Spleen (tissue), 7 donors: ENCODE measurements around the gene NOL4.

Experiments
- CTCF ChIP-seq, 11 experiments: fragments of 200-600 bp in 7 of 11; fragments of 450-650 bp in 4 of 11; sonication (generic) in 4 of 11; IDR thresholded peaks in 8 of 11; conservative IDR thresholded peaks in 3 of 11; 1 replicate in 7 of 11; 2 replicates in 4 of 11; pipeline versions ENCODE4 v1.4.0 to v1.8.0; 2016 to 2021; ENCODE audit warnings: antibody characterized with exemption in 11 of 11, inconsistent platforms in 4 of 11, mild to moderate bottlenecking in 1 of 11
- POLR2A ChIP-seq, 3 donors: fragments of 450-650 bp; IDR thresholded peaks; one replicate each; pipeline ENCODE4 v1.5.1; 2017; ENCODE audit warnings: antibody characterized with exemption in 3 of 3, mild to moderate bottlenecking in 1 of 3
- POLR2AphosphoS5 ChIP-seq, 3 donors: sonication (generic); formaldehyde crosslinking; IDR thresholded peaks; one replicate each; pipeline ENCODE4 v1.5.1; 2017; ENCODE audit warnings: antibody characterized with exemption in 3 of 3
- donor health status: DM: no; HTN: no; CAD: no; lungs with moderate emphysema.
- donor health status: DM: no; HTN: no; CAD: no.
- donor health status: DM: no; HTN: no; CAD: no.

GRCh38 chr18:34212511-34212910 is 12.2 kb downstream of the NOL4 start:
- TF ChIP-seq POLR2A (IDR thresholded peaks at IDR 0.05) (no peak), CTCF (IDR thresholded peaks at IDR 0.05 in 8 of 11, conservative IDR thresholded peaks at IDR 0.05 in 3 of 11) (no peak), POLR2AphosphoS5 (IDR thresholded peaks at IDR 0.05) (no peak)
